Adrenal gland (tissue), 12 donors: Measurements from ENCODE around the gene OR5AU1. TPM values are rescaled to one million over a fixed set of nuclear protein-coding genes. Genes with fewer than 3 reads are reported as not detected.

ENCODE experiments used
- DNase-seq, 7 donors: peaks; one replicate each; pipeline ENCODE4 v3.0.0-alpha.2; 2019 to 2020
- H3K27ac ChIP-seq, 5 donors: fragments of 200-600 bp; sonication (generic) in 4 of 5; 1 replicate in 3 of 5; 2 replicates in 2 of 5; pipeline versions ENCODE4 v1.5.1 to v1.8.0; 2016 to 2020; ENCODE audit warnings: mild to moderate bottlenecking in 1 of 5
- H3K27me3 ChIP-seq: fragments of 200-600 bp; 2 replicates; pipeline ENCODE4 v1.8.0; 2021
- H3K36me3 ChIP-seq, 2 donors: fragments of 200-600 bp; replicated peaks in 1 of 2; 1 replicate in 1 of 2; 2 replicates in 1 of 2; pipeline versions ENCODE4 v1.5.1 to v1.8.0; 2018 to 2022
- H3K4me1 ChIP-seq, 2 donors: fragments of 200-600 bp; replicated peaks in 1 of 2; 1 replicate in 1 of 2; 2 replicates in 1 of 2; pipeline versions ENCODE4 v1.5.1 to v1.8.0; 2018 to 2021
- H3K4me3 ChIP-seq, 4 donors: fragments of 200-600 bp; sonication (generic) in 3 of 4; one replicate each; pipeline ENCODE4 v1.5.1; 2016 to 2018
- H3K9me3 ChIP-seq, 3 donors: fragments of 200-600 bp; sonication (generic) in 1 of 3; replicated peaks in 1 of 3; 1 replicate in 2 of 3; 2 replicates in 1 of 3; pipeline versions ENCODE4 v1.5.1 to v1.8.0; 2016 to 2021
- CTCF ChIP-seq, 6 experiments: fragments of 450-650 bp in 4 of 6; fragments of 200-600 bp in 2 of 6; sonication (generic) in 1 of 6; IDR thresholded peaks; 1 replicate in 5 of 6; 2 replicates in 1 of 6; pipeline versions ENCODE4 v1.5.1 to v1.8.0; 2016 to 2021; ENCODE audit warnings: antibody characterized with exemption in 6 of 6, mild to moderate bottlenecking in 2 of 6, moderate library complexity in 1 of 6
- POLR2A ChIP-seq, 2 donors: fragments of 450-650 bp; IDR thresholded peaks; one replicate each; pipeline ENCODE4 v1.6.1; 2017; ENCODE audit warnings: antibody characterized with exemption in 2 of 2, mild to moderate bottlenecking in 2 of 2, moderate library complexity in 1 of 2
- WGBS, 4 donors: extraction: QIAGEN DNeasy Blood & Tissue Kit in 2 of 4; methylation state at CpG; one replicate each; pipeline versions ENCODE4 v1.1.5 to v1.1.7; 2013 to 2017; 5-methylcytosine and 5-hydroxymethylcytosine counted together
- intact Hi-C, 2 donors: fragments of 100-400 bp; cut with DNase I; formaldehyde crosslinking; loops; one replicate each; pipeline versions ENCODE4 v1.14.1 to v1.15.0; 2022 to 2023
- polyA plus RNA-seq, 3 donors: library from polyadenylated mRNA; stranded (reverse); fragments of 200-250 nt in 2 of 3; fragments of 350-450 nt in 1 of 3; fragmentation: Illumina TruSeq in 1 of 3; extraction: RNeasy Lipid Tissue Mini Kit (QIAGEN cat#74804) in 1 of 3; gene quantifications; one replicate each; pipeline ENCODE4 v1.2.3, GENCODE V29; 2013 to 2014
- total RNA-seq, 9 donors: library from RNA; depleted of rRNA in 4 of 9; stranded (reverse); fragments of >200 nt in 4 of 9; fragments of 120-200 nt in 1 of 9; fragmentation: NEBNext Ultra II Directional in 1 of 9; extraction: Animal tissue kit (Norgen Biotek cat#: 25700) in 1 of 9; gene quantifications; one replicate each; pipeline versions ENCODE4 v1.1.0 to v1.2.4, GENCODE V29; 2013 to 2023
- donor health status: healthy with polysubstance abuse.
- donor health status: Bipolar disorder and iron deficiency.
- donor health status: DM: yes; HTN: yes; CAD: no.
- donor health status: DM: no; HTN: no; CAD: no.
- donor health status: DM: no; HTN: no; CAD: no.
- donor health status: DM: yes; HTN: yes; CAD: no.

The OR5AU1 gene
- total and polyA plus RNA-seq, 12 donors: not detected

GRCh38 chr14:21202463-21203358, 46.8 kb upstream of the OR5AU1 start:
- no peak for TF ChIP-seq POLR2A (IDR thresholded peaks at IDR 0.05)
- Histone ChIP-seq H3K27ac (no peak overlapping the region), H3K9me3 (no peaks in the 10 kb centered on the region), H3K36me3 (peaks cover 0 to 28% of the 10 kb centered on the region in 2 donors), H3K4me3 (no peak overlapping the region), H3K4me1 (no peaks in the 10 kb centered on the region), H3K27me3 (no peaks in the 10 kb centered on the region)
- DNase-seq: no peak
- intact Hi-C loops: no loop called here
- 85 to 92% (median 89%) methylated on average over 4 of the region's 4 CpGs for WGBS, 4 donors

GRCh38 chr14:21201732-21202462, 46.0 kb upstream of the OR5AU1 start:
- no peaks in the 10 kb centered on the region for H3K27me3 ChIP-seq
- TF ChIP-seq POLR2A (IDR thresholded peaks at IDR 0.05): no peak
- no peak for TF ChIP-seq CTCF (IDR thresholded peaks at IDR 0.05)
- H3K27ac ChIP-seq: no peak overlapping the region
- intact Hi-C loops: no loop called here
- H3K4me1 ChIP-seq: no peaks in the 10 kb centered on the region
- no peak overlapping the region for H3K4me3 ChIP-seq
- DNase-seq: peak in 2 of 7 donors; percentile 28 to 52
- no peaks in the 10 kb centered on the region for H3K9me3 ChIP-seq
- peaks cover 0 to 20% of the 10 kb centered on the region in 2 donors for H3K36me3 ChIP-seq
- 59 to 66% (median 62%) methylated on average over 12 of the region's 12 CpGs for WGBS, 4 donors

GRCh38 chr14:21200752-21201461, 45.0 kb upstream of the OR5AU1 start:
- intact Hi-C loops: no loop called here
- no peak for DNase-seq
- peaks cover 0 to 17% of the 10 kb centered on the region in 2 donors for H3K36me3 ChIP-seq
- TF ChIP-seq CTCF (IDR thresholded peaks at IDR 0.05): no peak
- TF ChIP-seq POLR2A (IDR thresholded peaks at IDR 0.05): no peak
- H3K4me3 ChIP-seq: no peak overlapping the region
- H3K27me3 ChIP-seq: no peaks in the 10 kb centered on the region
- 75 to 83% (median 80%) methylated on average over 5 of the region's 5 CpGs for WGBS, 4 donors
- H3K4me1 ChIP-seq: no peaks in the 10 kb centered on the region
- H3K9me3 ChIP-seq: no peaks in the 10 kb centered on the region
- no peak overlapping the region for H3K27ac ChIP-seq

- 72 to 88% (median 75%) methylated on average over 3 of the region's 3 CpGs for WGBS, 4 donors
- no peaks in the 10 kb centered on the region for H3K9me3 ChIP-seq
- intact Hi-C loops: loop anchor here in 1 of 2 donors (10.0 kb wide), 1 partner anchor 65 kb away; no protein-coding TSS in a partner anchor
These were observed 44.0 kb upstream of the OR5AU1 start for GRCh38 chr14:21199611-21200560.

More at GRCh38 chr14:21199611-21200560, 44.0 kb upstream of the OR5AU1 start:
- H3K36me3 ChIP-seq: peaks cover 0 to 7% of the 10 kb centered on the region in 2 donors
- no peak for DNase-seq
- no peak for TF ChIP-seq CTCF (IDR thresholded peaks at IDR 0.05)
- no peak for TF ChIP-seq POLR2A (IDR thresholded peaks at IDR 0.05)
- H3K27me3 ChIP-seq: no peaks in the 10 kb centered on the region
- no peak overlapping the region for H3K4me3 ChIP-seq
- H3K27ac ChIP-seq: no peak overlapping the region
- no peaks in the 10 kb centered on the region for H3K4me1 ChIP-seq
